Hepatocyte (in vitro differentiated cells): Measurements from ENCODE around the gene NR2C2AP.

Experiments used
- CTCF ChIP-seq: fragments of 200-600 bp; sonication (generic); IDR thresholded peaks from 2 replicates; pipeline ENCODE4 v1.5.1; 2016; ENCODE audit warnings: antibody characterized with exemption, mild to moderate bottlenecking; ENCODE audit not compliant: poor library complexity
- EZH2 ChIP-seq: fragments of 200-600 bp; sonication (generic); IDR thresholded peaks from 2 replicates; pipeline ENCODE4 v1.6.1; 2016; ENCODE audit warnings: antibody characterized with exemption, mild to moderate bottlenecking, borderline replicate concordance
- EZH2phosphoT487 ChIP-seq: fragments of 200-600 bp; sonication (generic); IDR thresholded peaks from one replicate; pipeline ENCODE4 v1.6.1; 2018; ENCODE audit warnings: antibody characterized with exemption, mild to moderate bottlenecking, low read depth, moderate library complexity; ENCODE audit not compliant: unreplicated experiment, severe bottlenecking

- TF ChIP-seq CTCF (no peak), EZH2 (no peak), EZH2phosphoT487 (no peak)
Observed at GRCh38 chr19:19234220-19234816, 31.1 kb upstream of the NR2C2AP start.
